Stimulated activated CD8-positive, alpha-beta memory T cell treated with anti-CD3 and anti-CD28 coated beads, Interleukin-7, amount 100 ng/mL, for 24 hours (primary cell): ENCODE data around the gene MCM9.
A peak's percentile ranks its signal among the peaks of the same experiment; 100 is the strongest.

Source experiments
- DNase-seq: peaks from one replicate; pipeline ENCODE4 v3.0.0-alpha.2; 2020; ENCODE audit warnings: low read depth

The MCM9 gene

DNA sequence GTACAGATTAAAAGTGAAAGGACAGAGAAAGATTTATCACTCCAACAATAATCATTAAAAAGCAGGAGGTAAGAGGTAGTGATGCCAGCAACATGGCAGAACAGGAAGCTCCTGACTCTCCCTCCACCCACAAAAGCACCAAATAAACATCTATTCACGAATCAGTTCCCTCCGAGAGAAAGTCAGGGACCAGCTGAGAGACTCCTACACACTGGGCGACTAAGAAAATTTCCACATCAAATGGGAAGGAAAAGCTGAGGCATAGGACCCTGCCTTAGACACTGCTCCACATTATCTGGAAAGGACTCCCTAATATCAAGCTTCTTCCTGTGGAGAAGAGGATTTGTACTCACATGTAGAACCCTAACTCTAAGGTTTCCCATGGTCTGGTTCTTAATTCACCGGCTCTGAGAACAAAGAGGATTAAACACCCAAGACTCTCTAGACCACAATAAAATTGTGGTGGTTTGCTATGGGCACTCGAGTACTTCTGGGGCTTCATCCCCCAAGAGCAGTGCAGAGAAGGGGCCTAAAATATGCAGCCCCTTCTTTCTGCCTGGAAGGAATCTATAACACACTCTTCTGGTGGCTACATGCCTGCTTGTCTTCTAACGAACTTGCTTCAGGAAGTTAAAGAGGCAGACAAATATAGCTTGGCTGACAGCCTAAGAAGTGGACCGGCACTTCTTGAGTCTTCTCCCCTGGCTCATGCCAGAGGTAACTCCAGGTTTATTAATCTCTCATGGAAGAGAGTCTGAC lies 70.4 kb downstream of the MCM9 start:
- no peak for DNase-seq

DNA sequence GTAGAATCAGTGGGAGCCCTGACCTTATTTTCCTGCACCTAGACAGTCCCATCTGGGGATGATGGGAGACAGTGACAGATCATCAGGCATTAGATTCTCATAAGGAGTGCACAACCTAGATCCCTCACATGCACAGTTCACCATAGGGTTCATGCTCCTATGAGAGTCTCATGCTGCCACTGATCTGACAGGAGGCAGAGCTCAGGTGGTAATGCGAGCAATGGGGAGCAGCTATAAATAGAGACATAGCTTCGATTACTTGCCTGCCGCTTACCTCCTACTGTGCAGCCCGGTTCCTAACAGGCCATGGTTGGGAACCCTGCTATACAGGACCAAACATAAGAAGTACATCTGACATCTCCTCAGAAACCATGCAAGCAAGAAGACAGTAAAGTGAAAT lies 72.5 kb downstream of the MCM9 start:
- no peak for DNase-seq

DNA sequence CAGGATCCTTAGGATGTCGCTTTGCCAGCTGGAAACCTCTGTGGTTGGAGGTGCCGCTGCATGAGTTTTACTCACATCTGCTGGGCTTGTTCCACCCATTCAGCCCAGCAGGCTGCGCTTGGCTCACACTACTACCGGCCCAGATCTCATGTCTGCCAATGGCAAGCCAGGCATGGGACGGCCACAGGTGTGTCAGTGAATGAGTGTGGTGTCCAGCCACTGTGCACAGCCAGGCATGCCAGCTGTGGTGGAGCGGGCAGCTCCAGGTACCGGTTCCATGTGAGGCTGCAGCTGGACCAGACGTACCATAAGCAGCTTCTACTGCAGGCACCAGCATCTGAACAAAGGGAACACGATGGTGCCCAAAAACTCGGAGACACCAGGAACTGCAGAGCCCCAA lies 74.1 kb downstream of the MCM9 start:
- no peak for DNase-seq

DNA sequence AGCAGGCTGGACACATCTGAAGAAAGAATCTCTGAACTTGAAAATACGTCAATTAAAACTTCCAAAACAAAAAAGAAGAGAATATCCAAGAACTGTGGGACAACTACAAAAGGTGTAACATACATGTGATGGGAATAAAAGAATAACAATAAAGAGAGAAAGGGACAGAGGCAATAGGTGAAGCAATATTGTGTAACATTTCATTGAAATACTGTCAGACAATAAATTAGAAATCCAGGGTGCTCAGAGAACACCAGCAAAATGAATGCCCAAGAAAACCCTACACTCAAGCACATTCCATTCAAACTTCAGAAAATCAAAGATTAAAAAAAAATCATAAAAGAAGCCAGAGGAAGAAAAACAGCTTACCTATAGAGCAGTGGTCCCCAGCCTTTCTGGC lies 74.6 kb downstream of the MCM9 start:
- no peak for DNase-seq

DNA sequence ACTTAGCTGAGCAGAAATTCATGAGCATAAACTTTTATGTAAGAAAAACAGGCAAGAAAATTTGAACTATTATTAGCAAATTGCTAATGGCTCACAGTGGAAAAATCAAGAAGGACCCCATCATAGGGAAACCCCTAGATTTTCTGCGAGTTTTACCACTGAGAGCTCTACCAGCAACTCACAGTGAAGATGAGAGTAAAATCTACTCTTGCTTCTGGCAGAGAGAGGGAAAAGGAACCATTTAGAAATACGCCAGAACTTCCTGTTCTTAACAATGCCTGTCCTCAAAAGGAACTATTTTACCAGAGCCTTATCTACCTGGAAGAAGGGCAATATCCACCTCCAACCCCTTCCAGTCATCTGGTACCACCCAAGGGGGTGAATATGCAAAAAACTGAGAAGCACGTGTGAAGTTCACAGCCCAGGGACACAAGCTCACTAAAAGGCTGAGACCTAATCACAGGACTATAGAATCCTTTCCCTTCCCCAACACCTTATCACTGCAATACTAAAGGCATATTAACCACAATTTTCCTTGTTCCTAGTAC lies 75.4 kb downstream of the MCM9 start:
- DNase-seq = no peak

DNA sequence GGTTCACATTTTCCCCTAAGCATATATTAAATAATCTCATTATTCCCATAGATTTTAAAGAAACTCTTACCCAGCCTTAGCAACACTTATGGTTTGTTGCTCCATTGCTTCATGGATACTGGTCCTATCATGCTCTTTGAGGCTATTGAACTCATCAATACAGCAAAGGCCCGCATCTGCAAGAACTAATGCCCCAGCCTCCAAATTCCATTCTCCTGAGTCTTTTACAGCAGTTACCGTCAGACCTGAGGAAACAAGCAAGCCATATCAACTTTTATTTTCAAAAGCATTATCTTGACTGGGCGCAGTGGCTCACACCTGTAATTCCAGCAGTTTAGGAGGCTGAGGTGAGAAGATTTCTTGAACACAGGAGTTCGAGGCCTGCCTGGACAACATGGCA lies 78.7 kb downstream of the MCM9 start:
- no peak for DNase-seq

DNA sequence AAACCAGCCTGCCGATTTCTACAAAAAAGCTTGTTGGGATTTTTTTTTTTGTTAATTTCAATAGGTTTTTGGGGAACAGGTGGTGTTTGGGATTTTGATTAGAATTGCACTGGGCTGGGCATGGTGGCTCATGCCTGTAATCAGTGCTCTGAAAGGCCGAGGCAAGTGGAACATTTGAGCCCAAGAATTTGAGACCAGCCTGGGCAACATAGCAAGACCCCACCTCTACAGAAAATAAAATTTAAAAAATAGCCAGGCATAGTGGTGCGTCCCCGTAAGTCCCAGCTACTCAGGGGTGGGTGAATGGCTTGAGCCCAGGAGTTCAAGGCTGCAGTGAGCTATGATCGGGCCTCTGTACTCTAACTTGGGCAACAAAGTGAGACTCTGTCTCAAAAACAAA lies 81.6 kb downstream of the MCM9 start:
- no peak for DNase-seq

DNA sequence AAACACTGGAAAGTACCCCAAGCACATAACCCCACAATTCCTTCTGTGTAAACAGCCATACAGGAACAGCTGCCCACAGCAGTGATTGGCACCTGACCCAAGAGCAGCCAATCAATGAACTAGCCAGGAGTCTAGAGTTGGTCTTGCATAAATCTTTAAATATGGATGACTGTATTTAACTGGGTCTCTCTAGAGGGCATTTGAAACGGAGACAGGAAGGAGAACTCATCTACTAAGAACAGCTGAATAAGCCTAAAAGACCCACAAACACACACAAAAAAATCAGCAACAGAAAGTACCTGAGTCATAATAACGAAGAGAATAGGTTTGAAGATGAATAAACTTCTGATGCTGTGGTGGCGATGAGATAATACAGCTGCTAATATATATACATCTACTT lies 90.0 kb downstream of the MCM9 start:
- no peak for DNase-seq

DNA sequence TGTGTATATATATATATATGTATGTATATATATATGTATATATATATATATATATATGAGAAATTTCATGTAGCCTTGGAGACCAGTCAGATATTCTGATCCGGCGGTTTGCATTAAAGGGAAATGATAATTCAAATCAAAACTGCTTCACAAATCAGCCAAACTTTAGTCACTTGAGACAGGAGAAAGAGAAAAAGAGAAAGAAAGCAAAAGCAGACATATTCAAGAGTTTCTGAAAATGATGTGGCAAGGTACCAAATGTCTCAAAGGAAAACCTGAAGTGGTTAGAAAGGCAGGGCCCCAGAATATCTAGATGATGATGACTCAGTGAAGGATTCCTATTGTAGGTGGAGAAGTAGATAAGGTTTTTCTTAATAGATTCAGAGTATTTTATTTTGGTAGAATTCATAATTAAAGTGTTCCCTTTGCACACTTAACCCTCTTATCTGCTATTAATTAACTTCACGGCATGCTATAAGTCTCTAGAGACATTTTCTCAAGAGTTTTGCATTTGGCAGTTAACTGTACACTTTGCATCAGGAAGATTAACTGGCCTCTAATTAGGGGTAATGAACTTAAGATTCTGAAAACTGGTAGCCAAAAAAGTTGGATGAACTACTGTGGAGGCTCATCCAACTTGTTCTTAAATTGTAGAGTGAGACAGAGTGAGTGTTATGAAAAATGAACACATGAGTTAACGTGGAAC lies 91.1 kb downstream of the MCM9 start:
- no peak for DNase-seq

DNA sequence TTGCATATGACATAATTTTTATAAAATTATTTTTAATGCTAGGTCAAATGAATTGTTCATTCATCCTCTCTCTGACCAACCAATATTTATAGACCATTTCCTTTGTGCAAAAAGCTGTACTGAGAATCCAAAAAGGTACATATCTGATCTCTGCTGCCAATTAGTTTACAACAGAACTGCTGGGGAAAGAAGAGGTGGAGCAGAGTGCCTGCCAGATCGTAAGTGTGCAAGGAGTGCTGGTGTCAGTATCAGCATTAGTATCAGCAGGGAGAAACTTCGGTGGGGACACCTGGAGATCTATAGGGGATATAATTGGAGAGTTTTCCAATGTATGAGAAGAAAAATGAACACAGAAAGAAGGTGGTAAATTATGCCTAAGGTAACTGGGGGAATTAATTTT lies 104.3 kb downstream of the MCM9 start:
- DNase-seq = no peak

DNA sequence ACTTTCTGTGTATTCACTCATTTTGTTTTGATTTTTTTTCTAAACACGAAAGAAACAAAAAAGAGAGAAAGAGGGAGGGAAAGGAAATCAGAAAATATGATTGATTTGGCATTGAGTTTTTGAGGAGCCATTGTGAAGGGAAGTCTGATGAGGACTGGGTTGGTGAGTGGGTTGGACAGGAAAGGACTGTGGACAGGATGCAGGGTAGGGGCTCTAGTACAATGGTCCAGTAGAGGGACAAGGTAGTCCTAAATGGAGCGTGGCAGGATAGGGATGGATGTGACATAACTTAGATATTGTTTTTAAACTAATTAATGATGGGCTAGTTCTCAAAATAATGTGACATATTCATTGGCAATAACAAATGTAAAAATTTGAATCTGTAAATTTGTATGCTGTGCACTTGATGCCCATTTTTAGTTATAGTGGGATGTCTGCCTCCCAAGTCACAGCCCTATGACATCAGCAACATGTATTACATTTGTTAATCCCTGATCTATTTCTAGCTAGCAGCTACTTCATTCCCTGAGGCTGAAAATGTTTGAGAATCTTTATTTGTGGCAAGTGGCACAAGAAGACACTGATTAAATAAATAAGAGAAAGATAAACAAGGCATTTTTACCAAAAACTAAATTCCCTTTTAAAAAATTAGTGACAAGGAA lies 105.0 kb downstream of the MCM9 start:
- DNase-seq = no peak

DNA sequence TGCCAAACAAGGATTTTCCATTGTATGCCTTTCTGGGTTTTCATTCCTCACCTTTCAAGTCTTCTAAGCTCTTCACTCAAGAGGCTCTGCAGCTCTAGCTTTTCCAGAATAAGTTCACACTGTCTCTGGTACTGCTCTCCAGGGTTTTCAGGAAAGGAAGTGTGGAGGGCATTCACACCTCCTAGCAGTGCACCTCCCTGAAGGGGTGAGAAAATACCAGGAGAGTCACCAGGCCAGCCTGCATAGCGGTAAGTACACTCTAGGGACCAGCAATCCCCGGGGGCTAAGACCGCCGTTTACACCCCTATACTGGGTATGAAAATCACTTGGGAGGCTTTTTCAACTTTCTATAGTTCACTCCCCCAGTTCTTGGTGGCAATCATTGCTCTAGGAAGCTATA lies 108.9 kb downstream of the MCM9 start:
- no peak for DNase-seq

DNA sequence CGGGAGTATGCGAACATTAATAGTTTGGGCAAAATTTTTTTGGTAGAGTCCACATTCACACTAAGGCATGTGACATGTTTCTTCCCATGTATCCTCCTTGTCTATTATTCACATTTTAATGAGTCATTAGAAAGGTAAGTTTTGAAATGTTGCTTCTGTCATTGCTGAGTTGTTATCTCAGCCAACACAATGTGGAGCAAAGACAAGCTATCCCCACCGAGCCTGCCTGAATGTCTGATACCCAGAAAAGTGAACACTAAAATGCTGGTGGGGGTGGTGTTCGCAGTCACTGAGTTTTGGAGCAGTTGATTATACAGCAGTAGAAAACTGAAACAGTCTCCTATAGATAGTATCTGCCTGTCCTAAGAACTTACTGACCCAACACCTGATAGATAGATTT lies 109.3 kb downstream of the MCM9 start:
- no peak for DNase-seq

DNA sequence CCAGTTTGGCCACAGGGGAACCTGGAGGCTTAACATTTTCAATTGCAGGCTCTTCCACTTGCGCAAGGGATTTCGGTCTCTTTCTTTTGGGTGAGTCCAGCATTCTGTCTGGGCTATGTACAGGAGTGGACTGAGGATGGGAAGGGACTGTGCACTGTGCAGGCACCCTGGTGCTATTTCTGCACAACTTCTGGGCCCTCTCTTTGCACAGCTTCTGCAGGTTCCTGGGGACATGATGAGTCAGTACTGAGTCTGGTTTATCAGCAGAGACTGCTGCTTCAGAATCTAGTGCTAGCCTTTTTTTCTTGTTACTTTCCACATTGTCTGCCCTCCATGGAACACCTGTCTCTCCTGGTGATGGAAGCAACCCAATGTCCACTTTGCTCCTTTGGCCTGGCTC lies 119.5 kb downstream of the MCM9 start:
- no peak for DNase-seq

DNA sequence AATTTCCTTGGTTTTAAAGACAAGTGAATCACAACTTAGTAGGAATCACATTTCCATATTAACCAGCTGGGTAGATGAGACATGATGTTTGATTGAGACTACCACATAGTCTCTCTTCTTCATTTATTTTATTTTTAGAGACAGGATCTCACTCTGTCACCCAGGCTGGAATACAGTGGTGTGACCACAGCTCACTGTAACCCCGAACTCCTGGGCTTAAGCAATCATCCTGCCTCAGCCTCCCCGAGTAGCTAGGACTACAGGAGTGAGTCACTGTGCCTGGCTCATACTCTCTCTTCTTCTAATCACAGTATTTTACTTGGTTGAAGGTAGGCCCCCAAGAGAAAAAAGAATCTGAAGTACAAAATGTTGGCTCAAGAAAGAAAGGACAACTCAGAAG lies 121.2 kb downstream of the MCM9 start:
- no peak for DNase-seq

DNA sequence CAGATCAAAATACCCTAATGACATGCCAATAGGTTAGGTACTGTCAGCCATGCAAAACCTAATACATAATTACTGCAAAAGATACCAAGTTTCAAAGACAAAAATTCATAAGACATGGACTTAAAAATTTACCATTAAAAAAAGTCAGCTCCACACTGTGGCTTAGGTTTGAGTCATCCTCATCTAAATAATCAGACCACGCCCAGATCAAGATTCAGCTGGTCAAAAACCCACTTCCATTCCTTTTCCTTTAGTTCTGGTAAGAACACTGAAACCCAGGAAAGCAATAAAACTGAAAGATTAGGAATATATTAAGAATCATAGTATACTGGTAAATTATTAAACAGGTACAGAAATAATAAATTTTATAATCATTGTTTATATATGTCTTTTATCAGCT lies 122.0 kb downstream of the MCM9 start:
- no peak for DNase-seq

DNA sequence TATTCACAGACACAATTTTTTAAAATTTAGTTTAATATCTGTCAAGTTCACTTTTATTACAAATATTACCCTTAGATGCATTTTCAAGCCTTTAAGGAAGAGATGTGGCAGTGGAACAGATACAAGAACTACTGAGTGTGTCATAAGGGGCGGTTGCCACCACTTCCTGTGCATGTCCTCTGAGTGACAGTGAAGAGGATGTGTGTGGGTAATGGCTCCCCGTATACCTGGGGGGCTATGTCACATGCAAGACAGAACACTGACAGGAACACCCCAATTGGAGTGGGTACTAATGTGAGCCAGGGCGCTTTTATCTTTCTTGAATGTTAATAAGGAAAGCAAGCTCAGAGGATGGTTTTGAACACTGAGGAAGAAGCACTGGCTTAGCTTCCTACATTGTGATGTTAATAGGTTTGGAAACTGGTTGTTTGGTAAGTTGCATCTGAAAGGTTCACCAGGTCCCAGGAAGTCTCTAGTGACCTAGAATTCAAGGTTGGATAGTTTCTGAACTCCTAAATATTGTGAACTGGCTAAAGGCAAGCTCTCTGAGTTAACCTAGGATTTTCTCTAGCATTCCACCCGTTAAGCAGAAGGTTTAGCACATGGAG lies 124.4 kb downstream of the MCM9 start:
- DNase-seq = peak; percentile 22

DNA sequence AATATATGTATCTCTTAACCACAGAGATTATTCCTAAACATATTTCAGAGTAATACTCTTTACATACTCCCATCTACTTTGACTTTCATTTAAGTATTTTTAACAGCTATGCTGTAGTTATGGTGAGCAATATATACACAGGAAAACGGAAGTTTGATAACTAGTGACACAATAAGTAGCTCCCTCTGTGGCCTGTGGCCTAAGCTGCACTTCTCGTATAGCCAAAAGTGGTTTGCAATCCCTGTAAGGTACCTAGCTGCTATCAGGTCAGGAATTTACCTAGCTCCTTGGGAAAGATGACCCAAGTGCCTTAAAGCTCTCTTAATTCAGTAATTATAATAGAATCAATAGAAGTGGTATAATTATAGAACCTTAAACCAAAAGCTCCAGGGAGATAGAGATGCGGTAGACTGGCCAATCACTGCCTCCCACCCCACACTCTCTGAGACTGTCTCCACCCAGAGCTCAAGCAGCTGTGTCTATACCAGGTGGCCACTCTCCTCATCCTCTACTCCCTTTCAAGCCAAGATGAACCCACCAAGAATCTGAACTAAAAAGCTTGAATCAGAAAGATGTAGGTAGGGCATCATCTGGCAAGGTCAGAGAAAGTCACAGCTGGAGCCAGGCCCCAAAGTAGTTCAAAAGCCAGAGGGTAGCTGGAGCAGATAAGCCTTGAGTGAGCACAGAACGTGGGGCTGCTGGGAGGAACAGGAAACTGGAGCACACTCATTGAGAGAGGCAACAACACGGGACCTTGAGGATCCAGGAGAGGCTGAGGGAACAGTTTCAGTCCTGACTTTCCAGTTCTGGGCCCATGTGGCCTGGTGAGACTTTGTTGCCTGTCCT lies 125.9 kb downstream of the MCM9 start:
- no peak for DNase-seq

DNA sequence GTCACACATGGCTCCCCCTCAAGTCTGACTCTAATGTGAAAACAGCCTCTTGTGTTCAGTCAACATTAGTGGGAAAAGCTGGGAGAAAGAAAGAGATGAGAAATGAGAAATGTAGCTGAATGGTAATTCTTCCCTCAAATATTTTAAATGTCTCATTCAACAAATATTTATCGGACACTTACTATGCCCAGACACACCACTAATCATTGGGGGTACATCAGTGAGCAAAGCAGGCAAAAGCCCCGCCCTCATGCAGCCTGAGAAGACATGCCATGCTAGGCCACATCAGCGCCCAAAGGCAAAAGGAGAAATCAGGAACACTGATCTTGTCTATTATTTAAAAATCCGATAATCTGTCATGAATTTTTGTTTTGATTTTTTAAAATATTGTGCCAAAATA lies 130.9 kb downstream of the MCM9 start:
- no peak for DNase-seq

DNA sequence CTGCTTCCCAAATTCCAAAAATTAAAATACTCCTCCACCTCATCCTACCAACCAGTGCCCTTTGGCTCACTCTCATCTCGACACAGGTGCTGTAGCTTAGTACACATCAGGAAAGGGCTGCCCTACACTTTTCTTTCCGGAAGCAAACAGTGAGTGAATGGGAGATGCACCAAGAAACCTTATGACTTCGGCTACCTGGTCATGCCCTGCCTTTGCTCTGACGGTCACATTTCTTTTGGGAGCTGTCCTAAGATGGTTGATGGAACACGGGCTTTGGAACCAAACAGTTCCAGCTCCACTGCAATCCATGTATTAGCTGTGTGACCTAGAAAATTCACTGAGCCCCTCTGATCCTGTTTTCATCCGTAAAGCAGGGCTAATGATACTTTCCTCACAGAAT lies 133.7 kb downstream of the MCM9 start:
- DNase-seq = no peak

DNA sequence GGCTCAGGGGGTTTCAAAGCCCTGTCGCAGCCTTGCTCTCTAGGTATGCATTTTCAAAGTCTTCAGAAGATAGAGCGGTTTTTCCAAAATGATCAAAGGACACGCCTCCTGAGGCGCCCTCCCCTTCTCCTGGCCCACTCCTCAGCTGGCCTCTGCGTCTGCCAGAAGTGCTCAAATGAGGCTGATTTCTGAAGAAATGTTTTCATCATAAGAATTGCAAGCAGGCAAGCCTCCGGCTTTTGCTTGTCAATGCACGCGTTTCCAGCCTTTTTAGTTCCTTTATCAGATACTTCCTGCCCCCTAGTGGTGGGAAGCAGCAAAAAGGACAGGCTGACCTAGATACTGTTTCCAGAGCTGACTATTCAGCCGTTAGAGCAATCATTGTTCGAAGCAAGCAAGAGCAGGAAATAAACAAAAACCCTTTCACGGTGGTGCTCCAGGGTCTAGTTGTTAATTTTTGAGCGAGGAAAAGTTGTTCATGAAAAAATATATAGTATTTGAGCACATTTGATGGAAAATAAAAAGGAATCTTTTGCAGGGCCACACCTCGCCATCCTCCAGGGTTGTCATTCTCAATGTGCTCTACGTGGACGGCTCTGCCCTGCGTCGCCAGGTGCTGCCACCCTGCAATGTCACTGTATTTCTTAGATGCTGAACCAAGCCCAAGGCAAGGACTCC lies 134.4 kb downstream of the MCM9 start:
- peak; percentile 55 for DNase-seq
